COLO829 (cell line): Measurements from ENCODE around the gene GADD45A.
A peak's percentile ranks its signal among the peaks of the same experiment; 100 is the strongest.
"Not testable (repeated sequence)": the region's sequence is repeated elsewhere in the genome, so short reads cannot be mapped to it uniquely, and the experiment has no call there.

Source experiments
- DNase-seq: peaks from one replicate; pipeline ENCODE4 v3.0.0; 2012; ENCODE audit warnings: low spot score

Gene GADD45A

DNA sequence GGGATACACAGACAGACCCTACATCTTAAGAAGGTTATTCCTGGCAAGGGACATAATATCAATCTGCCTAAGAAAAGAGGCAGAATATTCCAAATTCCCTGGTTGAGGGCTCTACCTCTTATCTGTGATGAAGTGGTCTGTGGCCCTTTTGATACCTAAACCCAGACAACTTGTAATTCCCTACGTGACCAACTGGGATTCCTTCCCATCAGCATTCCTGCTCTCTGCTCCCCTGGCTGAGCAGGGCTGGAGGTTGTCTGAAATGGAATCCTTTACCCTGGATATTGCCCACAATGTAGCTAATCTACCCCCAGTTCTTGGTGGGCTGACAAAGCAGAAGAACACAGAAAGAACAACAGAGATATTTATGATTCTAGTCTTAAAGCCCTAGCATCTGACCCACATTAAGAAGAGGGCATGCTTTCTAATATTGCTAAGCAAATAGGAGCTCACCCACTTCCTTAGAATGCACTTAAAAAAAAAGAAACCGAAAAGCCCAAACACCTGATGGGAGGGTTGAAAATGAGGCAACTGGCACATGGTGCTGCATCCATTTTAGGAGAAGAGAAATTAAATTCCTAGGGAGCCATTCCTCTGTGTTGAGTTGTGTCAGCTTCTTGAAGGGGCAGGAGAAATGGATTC, 36.8 kb downstream of the GADD45A start:
- DNase-seq = no peak

DNA sequence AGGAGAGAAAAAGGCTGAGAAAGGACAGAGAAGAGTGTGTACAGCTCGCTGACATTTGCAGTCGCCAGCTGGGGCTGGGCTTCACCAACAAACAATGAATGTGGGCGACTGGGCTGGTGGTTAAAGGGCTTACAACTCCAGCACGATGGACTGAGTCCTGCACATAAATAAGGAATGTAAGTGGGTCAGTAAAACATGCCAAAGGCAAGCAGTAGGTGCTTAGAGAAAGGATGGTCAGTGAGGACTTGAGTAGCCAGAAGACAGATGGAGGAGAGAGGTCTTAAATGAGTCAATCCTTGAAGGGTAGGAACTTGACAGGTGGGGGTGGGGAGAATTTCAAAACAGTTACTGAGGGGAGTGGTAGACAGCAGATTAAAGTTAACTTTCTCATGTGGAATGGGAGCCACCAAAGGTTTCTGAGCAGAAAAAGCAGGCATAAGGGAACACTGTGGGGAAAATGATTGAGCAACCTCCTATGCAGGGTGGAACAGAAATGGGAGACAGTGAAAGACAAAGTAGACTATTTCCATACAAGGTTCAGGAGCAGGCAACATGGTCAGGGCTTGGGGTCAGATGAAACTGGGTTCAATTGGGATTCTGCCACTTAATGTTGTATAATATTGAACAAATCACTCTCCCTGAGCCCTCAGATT, 37.4 kb downstream of the GADD45A start:
- no peak for DNase-seq

DNA sequence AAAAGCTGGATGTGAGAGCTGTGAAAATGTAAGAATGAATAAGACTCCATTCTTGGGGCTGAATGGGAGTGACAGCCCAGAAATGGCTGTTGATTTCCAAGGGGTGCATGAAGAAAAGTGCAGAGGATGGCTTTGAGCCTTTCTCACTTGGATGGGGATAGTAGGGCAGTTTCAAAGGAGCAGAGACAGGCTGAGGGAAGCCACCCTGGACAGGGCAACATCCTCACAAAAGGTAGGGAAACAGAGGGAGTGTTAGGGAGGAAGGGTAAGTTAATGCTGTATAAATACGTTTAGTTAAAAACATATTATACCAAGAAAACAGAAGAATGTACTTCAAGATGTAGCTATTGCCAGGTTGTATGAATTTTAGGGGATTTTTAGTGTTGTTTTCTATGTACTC, 38.1 kb downstream of the GADD45A start:
- no peak for DNase-seq

DNA sequence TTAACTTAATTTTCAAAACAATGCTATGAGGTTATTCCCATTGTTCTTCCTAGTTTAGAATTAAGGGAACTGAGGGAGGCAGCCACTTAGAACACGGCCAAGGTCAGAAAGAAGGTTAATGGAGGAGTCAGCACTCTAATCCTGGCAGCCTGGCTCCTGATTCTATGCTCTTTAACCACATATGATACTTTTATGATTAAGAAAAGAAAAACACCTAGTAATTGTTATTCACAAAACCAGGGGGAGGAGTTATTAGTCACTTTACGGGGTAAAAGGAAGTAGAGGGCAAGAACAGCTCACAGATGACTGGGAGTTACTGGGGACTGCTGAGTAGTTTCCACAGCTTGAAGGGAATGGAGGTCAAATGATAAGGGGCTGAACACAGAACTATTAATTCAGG, 38.6 kb downstream of the GADD45A start:
- DNase-seq = no peak

DNA sequence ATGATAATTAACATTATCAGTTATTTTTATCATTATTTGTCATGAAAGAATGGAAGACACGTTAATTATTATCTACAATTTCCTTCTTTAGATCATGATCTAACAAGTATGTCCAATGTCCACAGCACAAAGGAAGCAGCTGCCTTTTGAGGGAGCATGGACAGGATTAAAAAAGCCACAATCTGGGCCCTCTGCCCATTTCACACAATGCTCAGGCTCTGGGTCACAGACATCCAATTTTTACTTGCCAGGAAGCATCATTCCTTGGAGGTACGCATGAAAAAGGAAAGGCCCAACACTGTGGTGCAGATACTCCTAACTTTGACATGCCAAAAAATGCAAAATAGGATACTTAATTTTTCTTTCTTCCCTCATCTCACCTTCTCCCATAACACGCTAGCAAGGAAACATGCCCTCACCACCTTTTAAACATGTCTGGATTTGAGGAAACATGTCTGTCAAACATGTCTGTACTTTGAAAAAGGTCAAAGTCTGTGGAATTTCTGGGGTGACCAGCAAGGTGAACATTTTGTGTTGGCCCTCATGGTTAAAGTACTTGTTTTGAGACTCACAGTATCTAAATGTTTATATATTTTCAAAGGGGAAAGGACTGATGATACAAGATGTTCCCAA, 40.0 kb downstream of the GADD45A start:
- no peak for DNase-seq

DNA sequence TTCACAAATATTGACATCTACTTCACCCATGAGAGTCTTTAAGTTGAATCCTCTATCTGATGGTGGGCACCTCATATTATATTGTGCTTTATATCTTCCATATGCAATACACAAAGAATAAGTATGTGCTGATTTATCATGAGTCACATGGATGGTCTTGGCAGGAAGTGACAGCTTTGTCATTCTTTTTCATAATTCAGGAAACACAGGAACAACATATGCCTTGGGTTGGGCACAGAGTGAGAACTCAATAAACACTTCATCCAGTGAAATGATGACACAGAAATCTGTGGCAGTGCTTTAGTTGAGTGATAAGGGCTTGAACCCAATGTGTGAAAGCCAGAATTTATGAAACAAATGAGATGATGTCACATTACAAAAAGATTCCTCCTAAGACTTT, 41.2 kb downstream of the GADD45A start:
- no peak for DNase-seq

DNA sequence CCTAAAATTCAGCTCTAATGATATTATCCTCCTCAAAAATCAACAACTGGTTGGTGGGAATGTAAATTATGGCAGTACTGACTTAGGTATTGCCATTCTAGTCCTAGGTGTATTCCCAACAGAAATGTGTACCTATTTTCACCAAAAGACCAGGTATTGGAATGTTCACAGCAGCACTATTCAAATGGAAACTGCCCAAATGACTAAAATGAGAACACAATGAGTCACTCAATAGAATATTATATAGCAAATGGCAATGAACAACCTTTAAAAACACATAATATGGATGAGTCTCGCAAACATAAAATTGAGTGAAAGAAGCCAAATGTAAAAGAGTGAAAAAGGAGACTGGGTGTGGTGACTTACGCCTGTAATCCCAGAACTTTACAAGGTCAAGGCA, 44.9 kb downstream of the GADD45A start:
- no peak for DNase-seq

DNA sequence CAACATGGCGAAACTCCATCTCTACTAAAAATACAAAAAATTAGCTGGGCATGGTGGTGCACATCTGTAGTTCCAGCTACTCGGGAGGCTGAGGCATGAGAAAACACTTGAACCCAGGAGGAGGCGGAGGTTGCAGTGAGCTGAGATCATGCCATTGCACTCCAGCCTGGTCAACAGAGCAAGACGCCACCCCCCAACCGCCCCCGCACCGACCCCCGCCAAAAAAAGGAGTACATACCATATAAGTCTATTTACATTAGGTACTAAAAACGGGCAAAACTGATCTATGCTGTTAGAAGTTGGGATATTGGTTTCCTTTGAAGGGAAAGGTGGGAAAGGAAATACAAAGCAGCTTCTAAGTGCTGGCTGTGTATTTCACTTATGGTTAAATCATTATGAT, 45.3 kb downstream of the GADD45A start:
- DNase-seq = not testable (repeated sequence)

DNA sequence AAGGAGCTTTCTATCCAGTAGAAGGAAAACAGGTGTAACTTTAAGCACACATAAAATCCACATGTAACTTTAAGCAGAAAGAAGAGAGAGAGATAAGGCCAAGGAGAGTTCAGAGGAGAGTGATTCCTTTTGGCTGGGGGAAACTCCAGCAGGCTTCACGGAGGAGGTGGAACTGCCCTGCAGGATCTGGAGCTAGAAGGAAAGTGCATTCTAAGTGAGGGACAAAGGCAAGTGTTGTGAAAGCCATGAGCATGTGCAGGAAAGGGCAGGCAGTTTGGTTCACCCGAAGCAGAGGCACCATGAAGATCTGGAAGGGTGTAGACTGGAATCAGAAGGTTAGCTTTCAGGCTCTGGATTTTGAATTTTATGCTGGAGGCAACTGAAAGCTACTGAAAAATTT, 46.3 kb downstream of the GADD45A start:
- DNase-seq = no peak

DNA sequence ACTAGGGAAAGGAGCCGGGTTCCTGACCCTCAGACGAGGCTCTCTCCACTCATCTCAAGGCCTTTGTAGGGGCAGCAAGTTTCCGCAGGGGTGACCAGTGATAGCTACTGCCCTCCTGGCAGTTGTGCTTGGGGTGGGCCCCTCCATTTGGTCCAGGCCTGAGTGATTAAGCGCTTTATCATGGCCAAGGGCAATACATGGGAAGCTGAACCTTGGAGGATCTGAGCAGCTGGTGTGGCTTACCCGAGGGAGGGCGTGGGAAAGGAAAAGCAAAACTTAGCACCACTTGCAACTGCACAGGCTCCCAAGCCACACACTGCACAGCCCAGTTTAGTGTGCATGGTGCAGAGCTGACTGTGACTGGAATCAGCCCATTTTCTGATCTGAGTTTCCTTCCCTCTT, 47.8 kb downstream of the GADD45A start:
- no peak for DNase-seq

DNA sequence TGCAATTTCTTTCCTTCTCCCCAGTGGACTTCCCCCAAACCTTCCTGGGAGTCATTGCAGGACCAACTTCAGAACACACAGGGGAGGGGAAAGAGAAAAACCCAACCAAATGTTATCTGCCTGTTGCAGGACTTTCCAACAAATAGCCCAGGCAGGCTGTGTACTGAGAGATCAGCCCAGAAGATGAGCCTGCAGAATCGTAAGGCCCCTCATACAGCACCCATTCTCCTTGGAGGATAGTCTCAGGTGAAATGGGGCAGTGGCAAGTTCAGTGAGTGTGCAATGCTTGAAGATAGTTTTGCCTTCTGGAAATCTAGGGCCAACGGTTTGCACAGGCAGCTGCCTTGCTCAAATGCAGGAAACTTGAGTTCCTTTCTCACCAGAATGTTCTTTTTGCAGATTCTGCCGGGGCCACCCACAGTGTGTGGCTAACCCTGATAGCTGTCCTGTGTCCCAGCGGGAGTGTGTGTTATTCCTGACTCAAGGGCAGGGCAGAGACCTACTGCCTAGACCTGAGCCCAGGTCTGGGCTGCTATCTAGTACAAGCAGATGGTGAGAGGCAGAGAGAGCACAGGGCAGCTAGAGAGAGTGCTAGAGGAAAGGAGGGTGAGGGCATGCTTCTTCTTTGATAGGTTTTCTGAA, 48.8 kb downstream of the GADD45A start:
- DNase-seq = no peak

DNA sequence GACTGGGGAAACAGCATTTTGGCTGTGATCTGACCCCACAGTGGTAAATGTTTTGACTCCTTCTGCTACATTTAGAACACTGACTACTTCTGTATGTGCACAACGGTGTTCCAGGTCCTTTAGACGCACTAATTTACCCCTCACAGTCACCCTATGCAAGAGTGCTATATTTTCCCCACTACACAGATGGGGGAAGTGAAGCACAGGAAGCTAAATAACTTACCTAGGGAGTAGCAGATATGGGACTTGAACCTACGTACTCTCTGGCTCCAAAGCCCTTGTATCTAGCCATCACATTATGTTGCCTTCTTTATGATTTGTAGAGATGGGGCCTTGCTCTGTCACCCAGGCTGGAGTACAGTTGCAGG, 49.3 kb downstream of the GADD45A start:
- DNase-seq = no peak

DNA sequence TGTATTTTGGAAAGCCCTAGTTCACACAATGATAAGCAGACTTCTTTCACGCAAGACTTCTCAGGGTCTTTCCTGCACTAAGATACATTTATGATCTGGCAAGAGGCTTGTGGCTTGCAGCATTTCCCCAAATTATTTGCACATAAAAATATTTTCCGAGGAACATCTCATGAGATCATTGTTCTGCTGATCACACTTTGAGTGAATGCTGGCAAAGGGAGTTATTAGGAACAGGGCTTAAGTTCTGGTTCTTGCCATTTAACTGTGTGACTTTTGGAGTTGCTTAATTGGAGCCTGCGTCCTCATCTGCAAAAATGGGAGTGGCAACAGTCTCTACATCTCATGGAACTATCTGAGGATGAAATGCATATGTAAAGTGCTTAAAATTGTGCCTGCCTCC, 50.2 kb downstream of the GADD45A start:
- no peak for DNase-seq

DNA sequence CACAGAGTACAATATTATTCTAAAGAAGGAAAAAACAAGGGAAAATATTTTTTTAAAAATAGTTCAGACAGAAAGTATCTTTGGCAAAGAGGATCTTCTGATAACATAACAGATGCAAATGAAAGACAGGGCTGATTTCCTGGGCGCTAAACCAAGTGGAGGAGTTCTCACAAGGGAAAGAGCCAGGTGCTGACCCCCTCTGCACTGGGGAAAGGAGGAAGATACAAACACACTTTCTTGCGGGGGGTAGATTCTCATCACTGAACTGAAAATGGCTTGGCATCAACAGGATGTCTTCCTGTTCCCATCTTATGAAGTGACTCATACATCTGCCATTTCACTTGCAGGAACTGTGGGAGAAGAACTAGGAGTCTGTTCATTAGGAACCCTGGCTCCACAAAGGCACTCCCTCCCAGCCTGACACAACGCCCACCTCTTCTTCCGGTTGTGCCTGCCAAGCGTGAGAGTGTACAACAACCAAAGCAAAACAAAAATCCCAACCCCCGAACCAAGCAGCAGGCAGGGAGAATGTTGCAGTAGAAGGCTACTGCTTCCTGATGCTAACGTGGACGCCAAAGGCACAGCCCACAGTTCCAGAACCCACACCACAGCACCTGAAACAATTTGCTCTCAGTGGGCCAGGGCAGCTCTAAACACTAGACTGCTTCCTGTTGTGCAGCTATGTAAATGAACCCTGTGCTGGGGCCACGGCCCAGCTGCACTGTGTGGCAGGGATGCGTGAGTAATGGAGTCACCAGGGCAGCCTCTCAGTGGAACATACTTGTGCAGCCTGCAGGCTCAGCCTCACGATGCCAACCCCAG, 51.0 kb downstream of the GADD45A start:
- peak; percentile 89 for DNase-seq

DNA sequence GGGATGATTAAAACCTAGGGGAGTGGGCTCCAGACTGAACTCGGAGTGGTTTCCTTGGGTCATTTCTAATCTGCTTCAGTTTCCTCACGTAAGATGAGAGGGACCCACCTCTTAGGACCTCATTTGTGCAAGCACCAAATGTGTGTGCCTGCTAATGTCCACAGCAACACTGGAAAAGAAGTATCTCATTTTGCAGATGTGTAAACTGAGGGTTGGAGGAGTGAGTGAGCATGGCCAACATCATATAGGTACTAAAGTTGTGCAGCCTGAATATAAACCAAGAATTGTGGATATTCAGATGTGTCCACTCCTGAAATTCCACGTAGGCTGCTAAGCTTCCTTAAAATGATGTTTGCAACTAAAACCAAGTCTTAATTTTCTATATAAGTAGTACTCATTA, 51.7 kb downstream of the GADD45A start:
- no peak for DNase-seq

DNA sequence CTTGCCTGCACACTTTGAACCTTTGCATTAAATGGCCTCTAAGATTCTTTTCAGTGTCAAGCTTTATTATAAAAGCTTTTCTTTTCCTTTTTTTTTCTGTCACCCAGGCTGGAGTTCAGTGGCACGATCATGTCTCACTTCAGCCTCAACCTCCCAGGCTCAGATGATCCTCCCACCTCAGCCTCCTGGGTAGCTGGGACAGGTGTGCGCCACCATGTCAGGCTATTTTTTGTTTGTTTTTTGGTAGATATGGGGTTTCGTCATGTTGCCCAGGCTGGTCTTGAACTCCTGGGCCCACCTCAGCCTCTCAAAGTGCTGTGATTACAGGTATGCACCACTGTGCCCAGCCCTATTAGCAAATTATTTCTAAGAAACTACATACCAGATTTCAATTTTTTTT, 52.9 kb downstream of the GADD45A start:
- DNase-seq = no peak
